AG09319 (cell line): ENCODE measurements around the gene SEPTIN7.
A peak's percentile ranks its signal among the peaks of the same experiment; 100 is the strongest.

ENCODE experiments used
- DNase-seq: peaks from one replicate; pipeline ENCODE4 v3.0.0-alpha.2; 2010; ENCODE audit warnings: low read depth; ENCODE audit errors: extremely low read depth
- TF ChIP-seq, protein P1 (sequence below): IDR thresholded peaks from 2 replicates; pipeline ENCODE4 v1.5.1; 2011; ENCODE audit warnings: low read depth, mild to moderate bottlenecking, inconsistent platforms, low read length, moderate library complexity

Gene SEPTIN7

GRCh38 chr7:35787925-35788324 lies 12.9 kb upstream of the SEPTIN7 start:
- no peak for DNase-seq
- TF ChIP-seq, protein P1, sequence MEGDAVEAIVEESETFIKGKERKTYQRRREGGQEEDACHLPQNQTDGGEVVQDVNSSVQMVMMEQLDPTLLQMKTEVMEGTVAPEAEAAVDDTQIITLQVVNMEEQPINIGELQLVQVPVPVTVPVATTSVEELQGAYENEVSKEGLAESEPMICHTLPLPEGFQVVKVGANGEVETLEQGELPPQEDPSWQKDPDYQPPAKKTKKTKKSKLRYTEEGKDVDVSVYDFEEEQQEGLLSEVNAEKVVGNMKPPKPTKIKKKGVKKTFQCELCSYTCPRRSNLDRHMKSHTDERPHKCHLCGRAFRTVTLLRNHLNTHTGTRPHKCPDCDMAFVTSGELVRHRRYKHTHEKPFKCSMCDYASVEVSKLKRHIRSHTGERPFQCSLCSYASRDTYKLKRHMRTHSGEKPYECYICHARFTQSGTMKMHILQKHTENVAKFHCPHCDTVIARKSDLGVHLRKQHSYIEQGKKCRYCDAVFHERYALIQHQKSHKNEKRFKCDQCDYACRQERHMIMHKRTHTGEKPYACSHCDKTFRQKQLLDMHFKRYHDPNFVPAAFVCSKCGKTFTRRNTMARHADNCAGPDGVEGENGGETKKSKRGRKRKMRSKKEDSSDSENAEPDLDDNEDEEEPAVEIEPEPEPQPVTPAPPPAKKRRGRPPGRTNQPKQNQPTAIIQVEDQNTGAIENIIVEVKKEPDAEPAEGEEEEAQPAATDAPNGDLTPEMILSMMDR = no peak

- TF ChIP-seq, protein P1 = no peak
- no peak for DNase-seq
Measured at GRCh38 chr7:35792472-35792871, 8.4 kb upstream of the SEPTIN7 start.

GRCh38 chr7:35792873-35793489 lies 7.9 kb upstream of the SEPTIN7 start:
- TF ChIP-seq, protein P1 = no peak
- DNase-seq = no peak

DNA sequence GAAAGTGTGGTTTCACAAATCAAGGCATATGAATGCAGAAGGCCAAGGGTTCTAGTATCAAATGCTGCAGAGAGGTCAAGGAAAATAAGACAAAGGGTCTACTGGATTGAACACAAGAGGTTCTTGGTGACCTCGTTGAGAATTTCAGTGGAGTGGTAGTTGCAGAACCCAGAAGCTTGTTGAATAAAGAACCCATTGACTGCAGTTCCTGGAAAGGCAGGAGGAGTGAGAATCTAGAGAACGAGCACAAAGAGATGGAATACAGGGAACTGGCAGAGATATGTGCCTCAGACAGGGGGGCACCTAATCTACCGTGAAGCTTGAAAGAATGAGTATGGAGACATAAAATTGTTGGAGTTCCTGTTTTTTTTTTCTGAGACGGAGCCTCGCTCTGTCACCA lies 3.5 kb upstream of the SEPTIN7 start:
- TF ChIP-seq, protein P1 = no peak

DNA sequence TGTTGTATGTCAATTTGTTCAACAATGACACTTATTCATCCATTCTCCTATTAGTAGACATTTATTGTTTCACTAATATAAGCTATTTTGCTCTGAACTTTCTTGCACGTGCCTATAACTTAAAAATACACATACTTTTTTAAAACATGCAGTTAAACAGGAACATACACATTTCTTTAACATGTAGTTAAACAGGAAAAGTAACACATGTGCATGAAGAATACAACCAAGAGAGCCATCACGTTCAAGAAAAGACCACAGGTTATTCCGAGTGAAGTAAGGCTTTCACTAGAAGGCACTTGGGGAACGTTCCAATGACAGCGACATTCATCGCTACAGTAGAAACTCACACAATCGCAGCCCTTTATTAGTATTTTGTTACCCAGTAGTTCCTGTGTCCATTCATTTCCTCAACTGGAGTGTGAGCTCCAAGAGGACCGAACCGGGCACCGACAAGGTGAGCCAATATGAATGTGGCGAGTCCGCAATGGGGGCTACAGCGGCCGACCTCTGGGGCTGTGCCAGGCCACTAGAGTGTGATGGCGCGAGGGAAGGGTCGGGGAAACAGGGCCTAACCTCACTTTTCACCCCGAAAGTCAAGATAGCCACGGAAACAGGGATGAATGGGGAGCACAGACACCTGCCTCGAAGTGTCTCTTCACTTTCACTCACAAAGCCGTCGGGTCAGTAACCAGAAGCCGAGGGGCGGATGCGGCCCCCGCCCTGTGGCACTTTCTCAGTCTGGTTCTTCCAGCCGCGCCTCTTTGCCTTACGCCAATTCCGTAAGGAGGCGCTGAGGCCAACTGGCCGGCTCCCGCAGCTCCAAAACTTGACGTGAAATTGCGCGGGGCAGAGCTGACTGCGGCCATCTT lies 775 bp upstream of the SEPTIN7 start:
- DNase-seq = no peak
- TF ChIP-seq, protein P1 = no peak

More for the DNA sequence above, 3.5 kb upstream of the SEPTIN7 start:
- no peak for DNase-seq

GRCh38 chr7:35801392-35802101 lies 690 bp downstream of the SEPTIN7 start:
- peak; percentile 25 for DNase-seq
- TF ChIP-seq, protein P1 = peak; percentile 76

GRCh38 chr7:35802102-35802466 lies 1.2 kb downstream of the SEPTIN7 start:
- TF ChIP-seq, protein P1 = no peak
- no peak for DNase-seq
